ENCODE measurements around the gene APPBP2.
"Not testable (repeated sequence)": the region's sequence is repeated elsewhere in the genome, so short reads cannot be mapped to it uniquely, and the experiment has no call there.

APPBP2 gene

DNA sequence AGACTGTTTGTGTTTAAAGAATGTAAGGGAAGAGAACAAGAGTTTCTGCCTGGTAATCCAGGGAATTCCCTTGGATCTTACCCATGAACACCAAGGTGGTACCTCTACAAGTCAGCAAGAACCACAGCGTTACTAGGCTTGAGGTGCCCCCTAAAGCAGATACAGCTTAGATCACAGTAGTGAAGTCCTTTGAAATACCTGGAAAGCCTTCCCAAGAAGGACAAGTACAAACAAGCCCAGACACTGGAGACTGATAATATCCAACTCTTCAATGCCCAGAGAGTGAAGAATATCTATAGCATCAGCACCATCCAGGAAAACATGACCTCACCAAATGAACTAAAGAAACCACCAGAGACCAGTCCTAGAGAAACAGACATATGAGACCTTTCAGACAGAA, 3.8 kb upstream of the APPBP2 start:
- DNase-seq = no peak

DNA sequence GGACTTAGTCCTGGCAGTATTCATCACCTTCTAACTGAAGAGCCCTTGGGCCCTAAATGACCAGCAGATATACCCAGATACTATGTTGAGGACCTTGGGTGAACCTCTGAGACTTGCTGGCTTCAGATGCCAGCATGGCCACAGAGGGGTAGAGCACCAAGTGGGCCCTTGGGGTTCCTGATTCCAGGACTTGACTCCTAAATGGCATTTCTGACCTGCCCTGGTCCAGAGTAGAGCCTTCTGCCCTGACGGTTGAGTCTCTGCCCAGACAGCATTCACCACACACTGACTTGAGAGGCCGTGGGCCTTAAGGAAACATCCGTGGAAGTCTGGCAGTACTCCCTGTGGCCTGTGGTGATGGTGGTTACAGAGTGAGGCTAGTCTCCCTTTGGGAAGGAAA, 2.8 kb upstream of the APPBP2 start:
- DNase-seq = no peak

DNA sequence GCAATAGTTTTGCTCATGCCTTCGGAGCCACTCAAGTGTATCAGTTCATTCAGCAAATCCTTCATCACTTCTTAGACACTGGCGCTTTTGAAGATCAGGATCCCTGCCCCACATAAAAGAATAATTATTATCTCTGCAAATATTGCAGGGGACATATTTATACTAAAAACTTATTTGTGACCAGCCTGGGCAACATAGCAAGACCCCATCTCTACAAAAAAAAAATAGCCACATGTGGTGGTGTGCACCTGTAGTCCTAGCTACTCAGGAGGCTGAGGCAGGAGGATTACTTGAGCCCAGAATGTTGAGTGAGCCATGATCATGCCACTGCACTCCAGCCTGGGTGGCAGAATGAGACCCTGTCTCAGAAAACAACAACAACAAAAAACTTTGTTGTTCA, 1.7 kb upstream of the APPBP2 start:
- no peak for DNase-seq

DNA sequence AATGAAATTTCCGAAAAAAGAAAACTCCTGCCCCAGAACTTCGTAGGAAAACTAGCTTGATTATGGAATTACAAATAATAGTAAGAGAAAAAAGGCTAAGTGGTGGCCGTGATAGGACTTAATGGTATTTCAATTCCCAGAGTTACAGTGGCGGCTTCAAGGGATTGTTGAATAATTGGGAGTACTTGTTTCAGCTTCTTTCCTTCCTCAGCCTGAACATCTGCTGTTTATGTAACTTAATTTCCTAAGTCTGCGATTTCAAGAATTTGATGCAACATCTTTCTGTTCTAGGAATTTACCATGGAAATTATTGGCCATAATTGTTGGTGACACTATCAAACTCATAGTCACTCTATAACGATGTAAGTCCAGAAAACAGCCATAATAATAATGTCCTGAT, 684 bp upstream of the APPBP2 start:
- DNase-seq = no peak

DNA sequence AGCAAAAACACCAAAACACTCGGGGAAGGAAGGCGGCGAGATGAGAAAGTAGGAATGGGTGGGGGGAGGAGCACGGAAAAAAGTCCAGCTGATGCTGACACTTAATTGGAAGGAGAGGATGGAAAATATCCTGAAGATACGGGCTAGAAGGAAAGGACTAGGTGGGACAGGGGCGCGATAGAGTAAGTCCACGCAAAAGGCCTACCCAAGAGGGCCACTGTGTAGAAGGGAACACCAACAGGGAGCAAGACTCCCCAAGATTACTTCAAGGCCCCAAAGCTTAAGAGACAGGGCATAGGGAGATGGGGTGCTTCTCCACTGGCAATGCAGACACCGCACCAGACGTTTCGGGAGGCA, 736 bp downstream of the APPBP2 start:
- no peak for DNase-seq

DNA sequence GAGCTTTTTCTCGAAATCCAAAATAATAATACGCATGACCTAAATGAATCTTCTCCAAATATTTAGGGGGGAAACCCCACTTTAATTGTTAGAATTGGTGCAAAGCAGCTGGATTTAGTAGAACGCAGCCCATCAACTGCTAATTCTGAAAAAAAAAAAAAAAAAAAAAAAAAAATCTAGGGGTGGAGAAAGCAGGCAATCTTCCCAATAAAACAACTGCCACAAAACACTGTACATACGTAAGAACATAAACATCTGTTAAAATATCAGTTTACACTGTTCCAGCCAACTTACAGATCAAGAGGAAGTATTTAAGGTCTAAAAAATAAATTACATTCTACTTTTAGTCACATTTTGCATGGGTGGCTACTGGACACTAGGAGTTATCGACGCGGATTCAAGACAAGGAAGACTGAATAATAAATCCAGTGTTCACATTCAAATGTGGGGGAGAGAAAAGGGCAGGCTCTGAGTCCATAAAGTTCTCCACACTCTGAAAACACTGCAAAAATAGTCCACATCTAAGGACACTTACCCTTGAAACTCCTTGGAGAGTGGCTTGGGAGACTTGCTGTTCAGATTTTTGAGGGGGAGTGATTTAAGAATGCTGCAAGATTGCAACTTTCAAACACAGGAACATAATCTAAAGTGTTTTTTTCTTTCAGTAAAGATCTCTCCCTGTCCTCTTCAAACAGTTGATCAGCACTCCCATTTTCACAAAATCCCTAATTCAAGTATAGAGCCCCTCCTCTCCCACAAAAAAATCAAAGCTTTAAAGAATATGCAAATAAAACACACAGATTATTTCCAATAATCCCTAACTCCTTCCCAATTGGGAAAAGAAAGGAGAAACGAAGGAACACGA, 1.3 kb downstream of the APPBP2 start:
- no peak for DNase-seq

DNA sequence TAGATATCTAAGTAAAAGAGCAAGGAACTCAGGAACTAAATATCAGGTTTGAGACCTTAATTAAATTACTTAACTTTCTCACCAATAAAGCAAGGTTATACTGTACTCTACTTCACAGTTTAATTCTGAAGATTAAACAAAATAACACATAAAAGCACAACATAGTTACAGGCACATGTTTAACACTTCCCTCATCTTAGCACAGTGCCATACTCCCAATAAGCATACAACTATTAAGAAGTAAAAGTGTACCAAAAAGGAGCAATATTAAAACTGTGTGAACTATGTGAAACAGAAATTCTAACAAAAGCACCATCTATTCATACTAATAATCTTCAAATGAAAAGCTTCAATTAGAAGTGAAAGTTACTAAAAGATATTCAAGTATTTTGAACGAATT, 2.2 kb downstream of the APPBP2 start:
- DNase-seq = no peak

DNA sequence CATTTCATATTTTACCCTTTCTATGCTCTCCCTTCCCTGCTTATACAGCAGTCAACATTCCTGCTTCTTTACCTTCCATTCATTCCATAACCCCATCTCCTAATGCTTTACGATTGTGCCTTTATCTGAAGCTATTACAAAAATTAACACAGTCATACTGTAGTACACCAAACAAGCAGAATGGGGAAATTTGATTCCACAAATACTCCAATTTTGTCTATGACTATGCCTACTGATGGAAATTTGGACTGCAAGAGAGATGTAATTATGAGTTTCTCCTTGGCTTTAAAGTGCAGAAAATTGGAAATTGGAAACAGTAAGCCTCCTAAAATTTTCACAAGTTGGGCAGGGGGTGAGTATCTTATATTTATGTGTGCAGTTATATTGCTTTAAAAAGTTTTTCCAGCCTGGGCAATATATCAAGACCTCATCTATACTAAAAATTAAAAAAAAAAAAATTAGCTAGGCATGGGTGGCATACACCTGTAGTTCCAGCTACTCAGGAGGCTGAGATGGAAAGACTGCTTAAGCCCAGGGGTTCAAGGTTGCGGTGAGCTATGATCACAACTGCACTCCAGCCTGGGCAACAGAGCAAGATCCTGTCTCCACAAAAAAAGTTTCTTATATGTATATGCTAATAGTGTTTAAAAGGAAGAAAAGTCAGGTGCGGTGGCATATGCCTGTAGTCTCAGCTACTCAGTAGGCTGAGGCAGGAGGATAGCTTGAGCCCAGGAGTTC, 3.0 kb downstream of the APPBP2 start:
- DNase-seq = no peak

DNA sequence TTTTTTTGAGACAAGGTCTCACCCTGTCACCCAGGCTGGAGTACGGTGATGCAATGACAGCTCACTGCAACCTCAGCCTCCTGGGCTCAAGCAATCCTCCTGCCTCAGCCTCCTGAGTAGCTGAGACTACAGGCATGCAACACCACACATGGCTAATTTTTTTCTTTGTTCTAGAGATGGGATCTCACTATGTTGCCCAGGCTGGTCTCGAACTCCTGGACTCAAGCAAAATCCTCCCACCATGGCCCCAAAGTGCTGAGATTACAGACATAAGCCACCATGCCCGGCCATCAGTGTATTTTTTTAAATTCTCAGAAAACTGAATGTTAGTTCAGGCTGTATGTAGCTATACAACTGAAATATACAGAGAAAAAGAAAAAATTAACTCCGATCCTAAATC, 6.2 kb downstream of the APPBP2 start:
- no peak for DNase-seq

DNA sequence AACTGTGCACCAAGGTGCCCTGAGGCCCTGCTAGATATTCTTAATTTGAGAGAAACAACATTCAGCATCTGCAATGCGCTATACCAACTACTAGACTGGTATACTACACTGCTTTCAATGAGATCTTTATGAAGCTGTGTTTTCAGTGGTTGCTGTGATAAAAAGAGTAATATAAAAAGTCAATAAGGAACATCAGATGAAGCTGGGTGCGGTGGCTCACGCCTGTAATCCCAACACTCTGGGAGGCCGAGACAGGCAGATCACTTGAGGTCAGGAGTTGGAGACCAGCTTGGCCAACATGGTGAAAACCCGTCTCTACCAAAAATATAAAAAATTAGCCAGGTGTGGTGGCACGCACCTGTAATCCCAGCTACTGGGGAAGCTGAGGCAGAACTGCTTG, 10.4 kb downstream of the APPBP2 start:
- not testable (repeated sequence) for DNase-seq

DNA sequence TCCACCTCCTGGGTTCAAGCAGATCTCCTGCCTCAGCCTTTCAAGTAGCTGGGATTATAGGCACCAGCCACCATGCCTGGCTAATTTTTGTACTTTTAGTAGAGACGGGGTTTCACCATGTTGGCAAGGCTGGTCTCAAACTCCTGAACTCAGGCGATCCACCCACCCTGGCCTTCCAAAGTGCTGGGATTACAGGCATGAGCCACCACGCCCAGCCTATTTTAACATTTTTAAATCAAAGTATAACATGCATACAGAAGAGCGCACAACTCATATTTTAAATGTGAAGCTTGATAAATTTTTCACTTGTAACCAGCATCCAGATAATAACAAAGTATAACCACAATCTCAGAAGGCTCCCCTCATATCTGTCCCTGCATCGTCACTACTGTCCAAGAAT, 10.8 kb downstream of the APPBP2 start:
- DNase-seq = not testable (repeated sequence)

DNA sequence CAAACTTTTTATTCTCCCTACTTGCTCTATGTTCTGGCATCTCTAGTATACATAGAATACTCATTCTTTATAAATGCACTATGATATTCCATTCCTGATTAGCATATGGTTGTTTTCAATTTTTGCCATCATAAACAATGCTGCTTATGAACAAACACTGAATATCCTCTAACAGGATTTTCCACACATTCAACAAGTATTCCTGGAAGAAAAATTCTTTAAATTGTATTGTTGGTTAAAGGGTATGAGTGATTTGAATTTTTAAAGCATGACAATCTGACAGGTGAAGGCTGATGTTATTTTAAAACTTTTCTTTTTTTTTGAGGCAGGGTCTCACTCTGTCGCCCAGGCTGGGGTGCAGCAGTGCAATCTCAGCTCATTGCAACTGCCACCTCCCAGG, 11.5 kb downstream of the APPBP2 start:
- DNase-seq = no peak

DNA sequence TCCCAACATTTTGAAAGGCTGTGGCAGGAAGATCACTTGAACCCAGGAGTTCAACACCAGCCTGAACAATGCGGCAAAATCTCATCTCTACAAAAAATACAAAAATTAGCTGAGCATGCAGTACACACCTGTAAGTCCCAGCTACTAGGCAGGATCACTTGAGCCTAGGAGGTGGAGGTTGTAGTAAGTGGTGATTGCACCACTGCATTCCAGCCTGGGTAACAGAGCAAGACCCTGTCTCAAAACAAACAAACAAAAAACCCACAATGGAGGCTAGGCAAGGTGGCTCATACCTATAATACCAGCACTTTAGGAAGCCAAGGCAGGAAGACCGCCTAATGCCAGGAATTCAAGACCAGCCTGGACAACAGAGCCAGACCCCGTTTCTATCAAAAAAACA, 12.0 kb downstream of the APPBP2 start:
- DNase-seq = no peak

DNA sequence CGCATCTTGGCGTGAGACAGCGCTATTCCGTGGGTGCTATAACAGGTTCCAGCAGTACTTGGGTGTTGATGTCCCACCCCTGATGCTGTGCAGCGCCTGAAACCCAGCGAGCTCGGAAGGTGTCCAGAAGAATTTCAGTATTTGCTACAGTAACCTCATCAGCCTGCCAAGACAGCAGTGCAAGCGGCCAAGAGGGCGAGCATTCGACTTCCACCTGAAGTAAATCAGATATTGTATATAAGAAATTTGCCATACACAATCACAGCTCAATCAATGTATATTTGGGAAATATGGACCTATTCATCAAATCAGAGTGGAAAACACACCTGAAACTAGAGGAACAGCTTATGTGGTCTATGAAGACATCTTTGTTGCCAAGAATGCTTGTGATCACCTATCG, 13.0 kb downstream of the APPBP2 start:
- no peak for DNase-seq

DNA sequence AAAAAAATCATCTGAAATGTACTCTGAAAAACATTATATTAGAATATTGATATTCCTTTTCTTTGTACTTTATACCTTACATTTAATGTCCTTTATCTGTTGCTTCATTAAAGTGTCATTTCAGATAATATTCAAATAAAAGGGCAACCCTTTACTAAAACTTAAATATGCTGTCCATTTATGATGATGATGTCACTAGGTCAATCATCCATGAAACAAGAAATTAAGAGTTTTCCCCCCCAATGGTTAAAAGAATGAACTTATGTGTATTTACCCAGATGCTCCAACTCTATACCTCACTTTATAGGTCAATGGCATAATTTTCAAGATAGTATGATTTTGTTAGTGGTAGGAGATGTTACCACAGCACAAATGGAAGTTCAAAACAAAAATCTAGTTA, 15.3 kb downstream of the APPBP2 start:
- DNase-seq = no peak

DNA sequence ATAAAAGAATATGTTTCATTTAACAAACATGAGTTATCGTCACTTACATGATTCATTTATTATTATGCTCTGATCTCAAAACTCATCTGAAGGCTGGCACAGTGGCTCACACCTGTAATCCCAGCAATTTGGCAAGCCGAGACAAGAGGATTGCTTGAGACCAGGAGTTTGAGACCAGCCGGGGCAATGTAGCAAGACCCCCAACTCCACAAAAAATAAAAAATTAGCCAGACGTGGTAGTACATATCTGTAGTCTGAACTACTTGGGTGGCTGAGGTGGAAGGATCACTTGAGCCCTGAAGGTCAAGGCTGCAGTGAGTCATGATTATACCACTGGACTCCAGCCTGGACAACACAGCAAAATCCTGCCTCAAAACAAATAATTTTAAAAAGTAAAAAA, 16.0 kb downstream of the APPBP2 start:
- no peak for DNase-seq

DNA sequence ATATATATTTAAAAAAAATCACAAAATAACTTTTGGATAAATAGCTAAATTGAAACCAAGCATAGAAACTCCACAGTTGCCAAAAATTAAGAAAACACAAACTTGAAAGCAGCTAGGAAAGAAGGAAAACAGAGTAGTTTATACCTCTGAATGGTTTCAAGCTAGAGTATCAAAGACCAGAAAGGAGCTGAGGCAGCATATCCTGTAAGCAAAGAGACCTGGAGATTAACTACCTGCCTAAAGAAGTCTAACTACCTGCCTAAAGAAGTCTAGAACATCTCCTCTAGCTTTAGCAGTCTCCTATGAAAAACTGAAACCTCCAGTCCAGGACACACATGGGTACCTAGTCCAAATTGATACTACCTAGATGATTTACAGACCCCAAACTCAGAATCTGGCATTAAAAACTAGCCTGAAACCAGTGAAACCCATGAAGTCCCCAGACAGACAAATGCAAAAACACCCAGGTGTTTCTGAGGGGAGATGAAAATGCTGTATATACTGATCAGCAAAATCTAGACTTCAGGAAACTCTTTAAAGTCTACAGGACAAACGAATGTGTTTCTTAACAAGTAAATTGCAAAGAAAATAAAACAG, 17.6 kb downstream of the APPBP2 start:
- DNase-seq = no peak

DNA sequence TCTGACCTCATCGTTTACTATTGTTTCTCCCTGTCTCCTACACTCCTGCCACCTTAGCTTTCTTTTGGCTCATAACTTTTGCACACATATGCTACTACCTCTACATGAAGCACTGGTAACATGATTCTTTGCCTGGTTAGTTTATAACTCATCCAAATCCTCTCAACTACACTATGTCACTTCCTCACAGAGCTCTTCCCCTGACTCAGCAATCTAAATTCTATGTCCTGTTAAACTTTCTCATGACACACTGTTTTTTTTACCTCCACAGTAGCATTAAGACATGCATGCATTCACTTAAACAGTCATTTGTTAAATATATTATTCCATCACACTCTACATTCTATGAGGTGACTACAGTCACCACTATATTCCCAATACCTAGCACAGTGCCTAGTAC, 19.7 kb downstream of the APPBP2 start:
- DNase-seq = no peak

DNA sequence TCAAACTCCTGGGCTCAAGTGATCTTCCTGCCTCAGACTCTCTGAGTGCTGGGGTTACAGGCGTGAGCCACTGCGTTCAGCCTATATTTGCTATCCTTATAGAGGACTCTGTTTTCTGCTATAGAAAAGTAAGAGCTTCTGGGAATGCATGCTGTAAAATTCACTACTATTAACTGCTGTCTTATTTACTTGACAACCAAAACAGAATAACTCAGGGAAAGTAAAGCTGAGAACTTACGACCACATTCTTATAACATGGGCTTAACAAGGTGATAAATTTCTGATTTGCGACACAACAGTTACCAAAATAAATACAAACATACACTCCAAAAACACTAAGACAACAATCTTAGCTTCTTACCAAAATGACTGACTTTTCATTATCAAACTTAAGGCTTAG, 23.9 kb downstream of the APPBP2 start:
- DNase-seq = no peak

DNA sequence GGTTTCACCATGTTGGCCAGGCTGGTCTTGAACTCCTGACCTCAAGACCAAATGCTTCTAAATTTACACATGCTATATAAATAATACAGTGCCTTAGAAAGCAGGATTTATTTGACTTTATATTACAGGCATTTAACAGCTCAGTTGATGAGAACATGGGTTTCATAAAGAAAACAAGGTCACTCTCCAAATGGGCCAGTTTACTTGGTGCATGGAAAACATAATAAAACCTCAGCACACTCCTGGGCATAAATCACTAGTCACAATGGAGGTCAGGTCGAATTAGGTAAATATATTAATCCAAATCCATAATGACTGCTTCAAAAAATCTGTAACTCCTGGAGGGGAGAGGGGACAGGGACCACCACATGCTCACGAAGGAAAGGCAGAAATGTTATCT, 24.5 kb downstream of the APPBP2 start:
- no peak for DNase-seq

DNA sequence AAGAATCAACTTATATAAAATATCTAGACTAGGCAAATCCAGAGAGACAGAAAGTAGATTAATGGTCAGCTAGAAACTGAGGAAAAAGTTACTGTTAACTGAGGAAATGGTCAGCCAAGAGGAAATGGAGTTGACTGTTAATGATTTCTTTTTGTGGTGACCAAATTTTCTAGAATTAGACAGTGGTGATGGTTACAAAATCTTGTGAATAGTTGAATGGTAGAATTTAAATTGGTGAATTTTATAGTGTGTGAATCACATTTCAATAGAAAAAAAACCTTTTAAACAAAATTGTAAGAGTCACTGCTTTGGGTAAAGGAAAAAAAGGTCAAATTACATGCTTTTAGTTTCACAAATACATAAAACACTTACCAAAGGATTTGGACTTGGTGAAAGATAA, 30.0 kb downstream of the APPBP2 start:
- DNase-seq = no peak

DNA sequence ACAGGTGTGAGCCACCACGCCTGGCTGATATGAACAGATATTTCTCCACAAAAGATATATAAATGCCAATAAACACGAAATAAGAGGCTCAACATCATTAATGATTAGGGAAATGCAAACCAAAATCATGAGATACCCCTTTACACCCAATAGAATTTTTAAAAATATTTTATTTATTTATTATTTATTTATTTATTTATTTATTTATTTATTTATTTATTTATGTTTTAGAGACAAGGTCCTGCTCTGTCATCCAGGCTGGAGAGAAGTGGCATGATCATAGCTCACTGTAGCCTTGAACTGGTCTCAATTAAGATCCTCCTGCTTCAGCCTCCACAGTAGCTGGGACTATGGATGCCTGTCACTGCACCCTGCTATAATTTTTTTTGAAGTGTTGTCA, 30.8 kb downstream of the APPBP2 start:
- DNase-seq = no peak

DNA sequence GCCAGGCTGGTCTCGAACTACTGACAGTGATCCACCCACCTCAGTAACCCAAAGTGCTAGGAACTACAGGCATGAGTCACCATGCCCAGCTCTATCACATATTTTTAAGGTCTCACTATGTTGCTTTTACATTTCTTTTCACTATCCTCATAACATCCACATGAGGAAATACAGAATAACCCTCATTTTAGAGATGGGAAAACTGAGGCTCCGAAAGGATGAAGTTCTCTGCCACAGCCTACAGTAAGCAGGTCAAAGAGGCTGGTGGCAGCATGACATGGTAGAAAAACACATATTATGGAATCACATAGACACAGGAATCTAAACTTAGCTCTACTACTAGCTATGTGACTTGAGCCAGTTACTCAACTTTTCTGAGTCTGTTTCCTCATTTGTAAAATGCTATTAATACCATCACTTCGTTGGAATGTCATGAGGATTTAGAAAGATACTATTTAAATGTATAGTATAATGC, 32.2 kb downstream of the APPBP2 start:
- no peak for DNase-seq

DNA sequence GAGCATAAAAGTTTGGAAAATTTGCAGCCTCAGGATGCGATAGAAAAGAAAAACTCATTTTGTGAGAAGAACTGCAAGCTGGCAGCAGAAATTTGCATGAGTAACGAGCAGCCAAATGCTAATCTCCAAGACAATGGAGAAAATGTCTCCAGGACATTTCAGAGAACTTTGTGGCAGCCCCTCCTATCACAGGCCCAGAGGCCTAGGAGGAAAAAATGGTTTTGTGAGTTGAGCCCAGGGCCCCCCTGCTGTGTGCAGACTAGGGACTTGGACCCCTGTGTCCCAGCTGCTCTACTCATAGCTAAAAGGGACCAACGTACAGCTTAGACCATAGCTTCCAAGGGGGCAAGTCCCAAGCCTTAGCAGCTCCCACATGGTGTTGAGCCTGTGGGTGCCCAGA, 34.3 kb downstream of the APPBP2 start:
- no peak for DNase-seq

Data from activated naive CD4-positive, alpha-beta T cell (primary cell).